ENCODE data around the gene TRHDE. TPM values are rescaled to one million over a fixed set of nuclear protein-coding genes. Genes with fewer than 3 reads are reported as not detected.
A peak's percentile ranks its signal among the peaks of the same experiment; 100 is the strongest.
"Not testable (repeated sequence)": the region's sequence is repeated elsewhere in the genome, so short reads cannot be mapped to it uniquely, and the experiment has no call there.

Gene TRHDE
- total RNA-seq, 2 donors from 2014 or later, result 3.7 to 6.2 TPM

GRCh38 chr12:72491426-72491825 lies 219.3 kb downstream of the TRHDE start:
- DNase-seq, result no peak
- peak in 1 of 2 donors; percentile 67 for ATAC-seq
- intact Hi-C loops (cut with DNase I), result no loop called here

GRCh38 chr12:72493407-72493806 lies 221.2 kb downstream of the TRHDE start:
- DNase-seq (no peak), ATAC-seq (no peak)
- intact Hi-C loops (cut with DNase I), result no loop called here

- intact Hi-C loops (cut with DNase I), result no loop called here
- DNase-seq (no peak), ATAC-seq (no peak)
Measured at GRCh38 chr12:72498354-72498753, 226.2 kb downstream of the TRHDE start.

- intact Hi-C loops (cut with DNase I), result no loop called here
- no peak for ATAC-seq
- no peak for DNase-seq
Measured at GRCh38 chr12:72499244-72499643, 227.1 kb downstream of the TRHDE start.

- ATAC-seq, result no peak
- DNase-seq, result no peak
- intact Hi-C loops (cut with DNase I), result no loop called here
Measured at GRCh38 chr12:72502546-72502945, 230.4 kb downstream of the TRHDE start.

- DNase-seq (no peak), ATAC-seq (no peak)
- intact Hi-C loops (cut with DNase I), result no loop called here
Measured at GRCh38 chr12:72505227-72505626, 233.1 kb downstream of the TRHDE start.

GRCh38 chr12:72509891-72510290 lies 237.7 kb downstream of the TRHDE start:
- DNase-seq (no peak), ATAC-seq (no peak)
- intact Hi-C loops (cut with DNase I), result no loop called here

GRCh38 chr12:72510772-72511171 lies 238.6 kb downstream of the TRHDE start:
- ATAC-seq (no peak), DNase-seq (no peak)
- intact Hi-C loops (cut with DNase I), result no loop called here

- ATAC-seq (no peak), DNase-seq (no peak)
- intact Hi-C loops (cut with DNase I), result no loop called here
Measured at GRCh38 chr12:72511498-72511897, 239.3 kb downstream of the TRHDE start.

GRCh38 chr12:72511906-72512305 lies 239.7 kb downstream of the TRHDE start:
- ATAC-seq, result peak; percentile 47 to 82
- intact Hi-C loops (cut with DNase I), result no loop called here
- DNase-seq, result no peak

- intact Hi-C loops (cut with DNase I); DNase-seq; ATAC-seq: not testable (repeated sequence)
Measured at GRCh38 chr12:72520044-72520678, 248.0 kb downstream of the TRHDE start.

GRCh38 chr12:72521326-72521725 lies 249.2 kb downstream of the TRHDE start:
- DNase-seq (no peak), ATAC-seq (peak in 1 of 2 donors; percentile 34)
- intact Hi-C loops (cut with DNase I), result no loop called here

GRCh38 chr12:72522411-72522810 lies 250.2 kb downstream of the TRHDE start:
- ATAC-seq (no peak), DNase-seq (no peak)
- intact Hi-C loops (cut with DNase I), result no loop called here

GRCh38 chr12:72523754-72524153 lies 251.6 kb downstream of the TRHDE start:
- DNase-seq (no peak), ATAC-seq (no peak)
- intact Hi-C loops (cut with DNase I), result no loop called here

- intact Hi-C loops (cut with DNase I), result no loop called here
- no peak for DNase-seq
- no peak for ATAC-seq
Measured at GRCh38 chr12:72535212-72535990, 263.2 kb downstream of the TRHDE start.

- ATAC-seq (no peak), DNase-seq (no peak)
- intact Hi-C loops (cut with DNase I), result no loop called here
Measured at GRCh38 chr12:72540811-72541210, 268.6 kb downstream of the TRHDE start.

- DNase-seq (no peak), ATAC-seq (no peak)
- intact Hi-C loops (cut with DNase I), result no loop called here
Measured at GRCh38 chr12:72543777-72544467, 271.8 kb downstream of the TRHDE start.

- DNase-seq (no peak), ATAC-seq (no peak)
- intact Hi-C loops (cut with DNase I), result no loop called here
Measured at GRCh38 chr12:72546106-72546505, 273.9 kb downstream of the TRHDE start.

- DNase-seq (no peak), ATAC-seq (no peak)
- intact Hi-C loops (cut with DNase I), result no loop called here
Measured at GRCh38 chr12:72547573-72547972, 275.4 kb downstream of the TRHDE start.

- DNase-seq (no peak), ATAC-seq (no peak)
- intact Hi-C loops (cut with DNase I), result no loop called here
Measured at GRCh38 chr12:72549184-72549583, 277.0 kb downstream of the TRHDE start.

Measured in left cardiac atrium (tissue), 4 donors.